Panc1 (cell line): ENCODE data around the gene NTN4.

ENCODE experiments used
- CTCF ChIP-seq: fragments of 450-650 bp; IDR thresholded peaks from 2 replicates; pipeline ENCODE4 v1.5.1; 2017; ENCODE audit warnings: mild to moderate bottlenecking
- POLR2AphosphoS5 ChIP-seq: IDR thresholded peaks from 2 replicates; pipeline ENCODE4 v1.6.1; 2012; ENCODE audit warnings: mild to moderate bottlenecking, low read depth, low read length, moderate library complexity
- REST ChIP-seq, 2 experiments: IDR thresholded peaks; 2 replicates each; pipeline ENCODE4 v1.6.1; 2011 to 2012; ENCODE audit warnings: low read depth in 2 of 2, control low read depth in 1 of 2, low read length in 1 of 2, mild to moderate bottlenecking in 1 of 2, moderate library complexity in 1 of 2; ENCODE audit not compliant: insufficient read depth in 1 of 2

GRCh38 chr12:95815632-95816212 is 25.2 kb upstream of the NTN4 start:
- TF ChIP-seq REST (IDR thresholded peaks at IDR 0.05; ENCODE audit: insufficient read depth in 1 of 2, low read depth in 2 of 2, low read length in 1 of 2) (no peak), CTCF (peak; percentile 71; the same call in 1 of the 2 replicates), POLR2AphosphoS5 (no peak)
